Measurements from ENCODE around the gene COPZ1. TPM values are rescaled to one million over a fixed set of nuclear protein-coding genes. Genes with fewer than 3 reads are reported as not detected.

The COPZ1 gene
- total and polyA plus RNA-seq, 9 of the 15 experiments (the other 6 are each of a cell fraction or from before 2014, with no cell fraction given): 137 to 487 (median 233) TPM

GRCh38 chr12:54368709-54369596 is 44.0 kb downstream of the COPZ1 start (continued):
- TF ChIP-seq RBFOX2 (IDR thresholded peaks at IDR 0.05; ENCODE audit: low read depth, low read length): peak; percentile 64; the same call in 1 of the 2 replicates
- TF ChIP-seq ESRRA (IDR thresholded peaks at IDR 0.05; ENCODE audit: borderline replicate concordance, low read depth): peak; percentile 76; the same call in 1 of the 2 replicates
- peak; percentile 69; the same call in 1 of the 2 replicates for TF ChIP-seq NBN (IDR thresholded peaks at IDR 0.05; ENCODE audit: low read depth)
- TF ChIP-seq HLTF (IDR thresholded peaks at IDR 0.05): peak; percentile 20; the same call in 1 of the 2 replicates
- TF ChIP-seq NFIC (IDR thresholded peaks at IDR 0.05): 0 out of 2 replicates have a peak, but pooled peaks have one; percentile 3
- no peak for TF ChIP-seq PCBP1 (IDR thresholded peaks at IDR 0.05; ENCODE audit: low read depth, low read length, poor library complexity, severe bottlenecking)
- TF ChIP-seq HMGXB4 (CRISPR knock-in tag; IDR thresholded peaks at IDR 0.05): peak; percentile 21; the same call in 1 of the 2 replicates
- 0 out of 2 replicates have a peak, but pooled peaks have one; percentile 76 for TF ChIP-seq ZNF592 (IDR thresholded peaks at IDR 0.05)
- TF ChIP-seq ETS1 (conservative IDR thresholded peaks at IDR 0.05; ENCODE audit: control insufficient read depth, low read depth, low read length): 0 out of 2 replicates have a peak, but pooled peaks have one; percentile 24
- TF ChIP-seq KAT8 (IDR thresholded peaks at IDR 0.05; ENCODE audit: low read depth): no peak
- TF ChIP-seq MAFK (IDR thresholded peaks at IDR 0.05; ENCODE audit: low read length): no peak
- no peak for TF ChIP-seq SIX5 (IDR thresholded peaks at IDR 0.05; ENCODE audit: borderline replicate concordance in 1 of 2, insufficient read depth in 1 of 2, low read depth in 1 of 2, low read length in 2 of 2)
- TF ChIP-seq ZBTB1 (CRISPR knock-in tag; IDR thresholded peaks at IDR 0.05; ENCODE audit: borderline replicate concordance, low read depth): no peak
- TF ChIP-seq KAT7 (CRISPR knock-in tag; IDR thresholded peaks at IDR 0.05; ENCODE audit: borderline replicate concordance): no peak
- no peak for TF ChIP-seq TBP (optimal IDR thresholded peaks at IDR 0.05; ENCODE audit: low read depth, low read length)
- TF ChIP-seq EGR1 (conservative IDR thresholded peaks at IDR 0.05): peak; percentile 97
- TF ChIP-seq ZNF282 (CRISPR knock-in tag; IDR thresholded peaks at IDR 0.05): no peak
- TF ChIP-seq HNRNPLL (IDR thresholded peaks at IDR 0.05; ENCODE audit: low read depth, low read length, poor library complexity, severe bottlenecking): peak; percentile 87
- TF ChIP-seq LEF1 (IDR thresholded peaks at IDR 0.05): 0 out of 2 replicates have a peak, but pooled peaks have one; percentile 39
- peak in 1 of 2 experiments; percentile 80; a peak in 1 of 4 replicates for TF ChIP-seq KDM1A (IDR thresholded peaks at IDR 0.05)
